Astrocyte of the hippocampus (primary cell): ENCODE data around the gene PLPP3.
A peak's percentile ranks its signal among the peaks of the same experiment; 100 is the strongest.

Experiments used
- DNase-seq: peaks from one replicate; pipeline ENCODE4 v3.0.0; 2011; ENCODE audit warnings: low read depth, low spot score

The PLPP3 gene

DNA sequence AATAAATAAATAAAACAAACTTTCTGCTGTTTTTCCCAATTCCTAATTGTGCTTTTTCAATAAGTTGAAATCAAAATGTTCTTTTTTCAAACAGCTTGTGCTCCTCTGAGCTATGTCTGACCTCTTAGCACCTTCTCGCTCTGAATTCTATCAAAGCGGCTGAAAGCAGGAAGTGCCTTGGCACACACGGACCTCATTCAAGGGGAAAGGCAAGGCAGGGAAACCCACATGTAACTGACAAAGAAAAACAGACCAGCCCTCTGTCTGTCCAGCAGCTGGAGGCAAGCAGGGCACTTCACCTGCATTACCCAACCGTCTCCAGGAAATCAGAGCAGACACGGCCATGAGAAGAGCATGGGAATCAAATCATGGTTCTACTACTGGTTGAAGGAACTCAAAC, 56.7 kb downstream of the PLPP3 start:
- DNase-seq = no peak

DNA sequence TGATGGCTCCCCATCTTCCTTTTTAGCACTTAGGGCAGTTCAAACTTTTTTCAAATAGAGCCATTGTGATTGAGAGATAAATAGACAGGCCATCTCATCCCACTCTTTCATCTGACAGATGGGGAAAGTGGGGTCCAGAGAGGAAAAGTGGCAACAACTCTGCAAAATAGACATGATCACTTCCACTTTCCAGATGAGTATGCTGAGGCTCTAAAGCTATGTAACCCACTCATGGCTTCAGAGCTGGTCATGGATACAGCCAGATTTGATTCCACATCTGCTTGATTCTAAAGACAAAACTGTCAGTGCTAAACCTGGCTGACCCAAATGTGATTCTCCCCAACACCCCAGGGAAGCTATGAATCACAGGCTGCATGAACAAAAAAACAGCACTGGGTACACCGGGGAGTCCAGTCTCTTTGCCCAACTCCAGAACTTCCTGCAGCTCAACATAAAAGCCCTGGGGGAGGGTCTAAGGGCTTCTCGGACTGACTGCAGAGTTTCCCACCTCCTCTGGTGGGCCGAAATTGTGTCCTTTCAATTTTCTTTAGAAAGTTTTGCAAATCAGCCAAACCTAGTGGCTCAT, 59.3 kb downstream of the PLPP3 start:
- no peak for DNase-seq

- no peak for DNase-seq
These were observed 61.8 kb downstream of the PLPP3 start for GRCh38 chr1:56517404-56518130.

DNA sequence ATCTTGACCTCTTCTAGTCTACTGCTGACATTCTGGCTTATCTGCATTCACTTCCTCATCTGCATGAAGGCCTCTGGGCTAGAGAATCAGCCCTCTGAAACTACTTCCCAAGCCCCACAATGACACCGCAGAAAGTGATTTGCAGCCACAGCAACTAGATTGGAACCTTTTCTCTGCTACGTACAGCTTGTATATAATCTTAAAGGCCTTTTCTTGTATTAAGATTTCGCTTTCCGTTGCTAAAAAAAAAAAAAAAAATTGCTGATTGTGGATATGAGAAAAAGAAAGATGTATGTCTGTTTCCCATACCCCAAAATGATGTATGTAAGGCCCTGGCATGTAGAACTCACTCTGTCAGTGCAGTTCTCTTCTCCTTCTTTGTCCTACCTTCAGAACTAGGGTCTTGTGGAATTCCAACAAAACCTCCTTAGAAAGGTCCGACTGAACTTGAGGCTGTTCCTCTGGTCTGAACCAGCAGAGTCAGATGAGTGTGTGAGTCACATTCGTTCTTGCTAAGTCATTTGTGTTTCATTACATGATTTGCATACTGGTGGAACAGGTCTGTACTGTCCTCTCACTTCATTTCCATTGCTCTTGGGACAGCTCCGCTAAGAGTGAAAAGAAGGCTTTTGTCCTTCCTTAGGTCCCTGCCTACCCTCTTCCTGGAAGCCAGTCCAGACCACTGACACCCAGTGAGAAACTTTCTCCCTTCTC, 62.7 kb downstream of the PLPP3 start:
- DNase-seq = peak; percentile 78

DNA sequence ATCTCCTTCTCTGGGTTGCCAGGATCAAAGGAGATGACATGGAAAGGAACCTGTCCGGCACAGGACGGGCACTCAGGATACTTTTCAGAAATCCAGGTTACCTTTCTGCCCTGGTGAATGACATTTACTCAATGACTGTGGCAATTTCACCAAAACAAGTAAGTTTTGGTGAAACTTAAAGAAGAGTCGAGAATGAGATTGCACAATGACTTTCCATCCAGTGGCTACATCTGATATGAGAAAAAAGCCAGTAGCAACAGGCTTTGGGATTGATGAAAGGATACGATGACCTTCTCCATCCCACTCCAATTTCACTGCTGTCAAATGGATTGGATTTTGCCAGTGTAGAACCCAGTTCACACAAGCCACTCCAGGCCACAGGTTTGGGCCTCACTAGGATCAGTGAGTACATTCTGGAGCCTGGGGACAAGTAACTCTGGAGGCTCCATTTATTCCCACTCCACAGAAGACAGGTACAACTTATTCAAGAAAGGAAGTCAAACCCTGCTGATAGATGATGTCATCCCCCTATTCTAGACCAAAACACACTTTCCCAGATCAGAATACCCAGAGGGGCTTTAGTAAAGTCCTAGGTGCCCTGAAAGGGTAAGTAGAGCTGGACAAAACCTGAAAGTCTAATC, 63.3 kb downstream of the PLPP3 start:
- DNase-seq = no peak

GRCh38 chr1:56512724-56513494, 66.5 kb downstream of the PLPP3 start:
- DNase-seq = no peak

DNA sequence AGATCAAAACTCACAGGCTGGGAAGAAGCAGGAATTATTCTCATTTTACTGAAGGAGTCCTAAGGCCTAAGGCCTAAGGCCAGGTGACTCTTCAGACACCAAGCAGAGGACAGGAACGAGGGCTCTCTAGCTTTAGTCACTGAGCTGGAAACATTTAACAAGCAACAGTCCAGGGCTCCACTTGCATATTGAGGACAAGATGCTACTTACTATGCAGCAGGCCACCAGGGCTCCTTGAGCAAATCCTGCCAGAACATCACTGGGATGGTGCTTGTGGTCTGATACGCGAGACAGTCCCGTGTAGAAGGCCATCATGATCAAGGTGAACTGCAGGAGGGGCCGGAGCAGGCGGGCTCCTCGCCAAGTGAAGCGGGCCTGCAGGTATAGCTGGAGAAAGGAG, 67.6 kb downstream of the PLPP3 start:
- DNase-seq = no peak

DNA sequence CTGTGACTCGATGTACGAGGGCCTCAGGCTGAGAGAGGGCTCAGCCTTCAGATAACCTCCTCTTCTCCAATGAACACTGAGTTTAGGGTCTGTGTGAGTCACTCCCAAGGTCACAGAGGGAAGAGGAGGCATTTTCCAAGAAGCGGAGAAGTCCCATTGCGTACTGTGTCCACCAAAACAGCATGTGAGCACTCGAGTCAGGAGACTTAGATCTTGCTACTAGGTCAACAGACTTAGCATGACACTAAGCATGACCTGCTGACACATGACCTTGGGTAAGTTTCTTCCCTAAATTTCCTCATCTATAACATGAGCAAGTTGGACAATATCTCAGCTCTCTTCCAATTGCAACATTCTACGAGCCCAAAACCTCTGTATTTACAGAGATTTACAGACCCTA, 68.0 kb downstream of the PLPP3 start:
- DNase-seq = no peak

GRCh38 chr1:56510642-56511021, 68.7 kb downstream of the PLPP3 start:
- DNase-seq = no peak

- no peak for DNase-seq
These were observed 69.4 kb downstream of the PLPP3 start for GRCh38 chr1:56509713-56510641.

GRCh38 chr1:56508523-56508983, 70.8 kb downstream of the PLPP3 start:
- no peak for DNase-seq

- no peak for DNase-seq
These were observed 71.3 kb downstream of the PLPP3 start for GRCh38 chr1:56507925-56508522.

GRCh38 chr1:56506951-56507491, 72.3 kb downstream of the PLPP3 start:
- DNase-seq = no peak

DNA sequence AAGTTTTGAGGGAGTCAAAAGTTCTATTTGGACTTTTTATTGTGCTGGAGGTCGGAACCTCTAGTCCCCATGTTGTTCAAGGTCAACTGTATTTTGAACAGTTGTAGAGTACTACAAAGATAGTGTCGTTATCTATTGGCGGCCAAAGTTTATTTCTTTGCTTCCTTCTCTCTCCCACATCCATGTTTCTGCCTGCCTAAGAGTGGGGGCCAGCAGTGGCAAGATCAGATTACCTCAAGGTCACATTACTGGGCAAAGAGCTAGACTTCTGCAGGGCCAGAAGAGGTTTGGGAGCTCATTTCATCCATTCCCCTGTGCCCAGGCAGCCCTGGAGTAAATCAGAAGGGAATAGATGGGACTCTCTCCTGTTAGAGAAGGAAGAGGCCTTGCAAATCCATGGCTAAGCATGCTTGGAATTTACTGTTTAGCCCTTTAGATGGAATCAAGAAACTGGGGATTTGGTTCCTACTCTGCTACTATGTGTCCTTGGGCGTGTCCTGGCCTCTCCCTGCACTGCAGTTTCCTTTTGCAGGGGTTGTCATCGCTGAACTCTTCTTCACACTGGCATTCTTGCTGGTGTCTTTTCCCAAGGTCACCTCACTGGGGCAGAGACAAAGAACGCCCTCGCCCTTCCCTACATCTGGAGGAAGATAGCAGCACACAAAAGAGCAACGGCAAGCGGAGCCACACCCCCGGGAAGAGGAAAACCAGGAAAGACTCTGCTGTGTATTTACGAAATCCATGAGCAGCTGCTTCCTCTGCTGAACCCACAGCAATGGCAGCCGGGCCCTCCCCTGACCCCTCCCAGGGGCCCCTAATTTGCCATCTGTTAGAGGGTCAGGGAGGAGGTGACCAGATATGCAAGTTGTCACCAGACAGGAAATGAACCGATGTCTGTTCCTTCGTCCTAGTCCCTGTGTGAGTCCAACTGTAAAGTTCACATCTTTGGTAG, 73.3 kb downstream of the PLPP3 start:
- no peak for DNase-seq

- DNase-seq = peak; percentile 23
These were observed 76.6 kb downstream of the PLPP3 start for GRCh38 chr1:56502700-56503245.

- no peak for DNase-seq
These were observed 77.5 kb downstream of the PLPP3 start for GRCh38 chr1:56501888-56502287.

- no peak for DNase-seq
These were observed 77.9 kb downstream of the PLPP3 start for GRCh38 chr1:56501426-56501825.
